HCT116 (cell line): ENCODE data around the gene RPS27L. TPM values are rescaled to one million over a fixed set of nuclear protein-coding genes. Genes with fewer than 3 reads are reported as not detected.

Source experiments
- ATAC-seq: fragments of 200-7000 bp; cut with Tn5 transposase; 2 replicates; pipeline ENCODE4 v1.9.1; 2020; ENCODE audit warnings: mild to moderate bottlenecking, moderate library complexity
- BruUV-seq: library from RNA; stranded (reverse); fragments of 400-500 nt; replicated peaks from 2 replicates; lab custom pipeline; 2021; lab: Mats Ljungman, UMichigan
- CTCF ChIA-PET: fragments of 300-600 bp; sonication (Branson Sonifier 250); formaldehyde crosslinking; loops from one replicate; lab custom pipeline; 2021; ENCODE audit warnings: antibody characterized with exemption; lab: Charles Lee
- POLR2A ChIA-PET: fragments of 300-600, 350-600 bp; sonication (Branson Sonifier 250); formaldehyde crosslinking; loops from one replicate; lab custom pipeline; 2021; ENCODE audit warnings: antibody characterized with exemption; lab: Charles Lee
- RAD21 ChIA-PET, 2 experiments: fragments of 300-600 bp; sonication (Branson Sonifier 250); formaldehyde crosslinking; loops; one replicate each; lab custom pipeline; 2023; ENCODE audit warnings: low total read pairs in 2 of 2; ENCODE audit not compliant: uncharacterized antibody in 2 of 2, unreplicated experiment in 2 of 2, low non-redundant PET in 1 of 2; lab: Charles Lee
- DNase-seq: peaks from one replicate; pipeline ENCODE4 v3.0.0-alpha.2; 2010; ENCODE audit warnings: low read depth, low spot score
- H2AFZ ChIP-seq: fragments of 200-600 bp; shearing (Covaris generic), sonication (generic); 2 replicates; pipeline ENCODE4 v1.6.1; 2017; ENCODE audit warnings: low read depth, mixed run types, mixed read lengths, antibody characterized with exemption, low read length; ENCODE audit not compliant: poor library complexity, severe bottlenecking
- H3K27ac ChIP-seq: 2 replicates; pipeline ENCODE4 v1.5.1; 2012; ENCODE audit warnings: low read depth, low read length
- H3K27me3 ChIP-seq: fragments of 200-600 bp; sonication (generic); 2 replicates; pipeline ENCODE4 v1.6.1; 2016; ENCODE audit warnings: mixed run types, low read length, mixed read lengths; ENCODE audit not compliant: insufficient read depth
- H3K36me3 ChIP-seq, 2 experiments: fragments of 200-500 bp in 1 of 2; fragments of 200-600 bp in 1 of 2; sonication (Bioruptor generic) in 1 of 2; sonication (generic) in 1 of 2; 2 replicates each; pipeline versions ENCODE4 v1.5.1 to v1.6.1; 2014 to 2016; ENCODE audit warnings: low read length in 2 of 2, inconsistent platforms in 1 of 2, mixed read lengths in 1 of 2, mixed run types in 1 of 2; ENCODE audit not compliant: insufficient read depth in 2 of 2, control insufficient read depth in 1 of 2
- H3K4me1 ChIP-seq, 2 experiments: fragments of 200-600 bp in 1 of 2; sonication (generic) in 1 of 2; 2 replicates each; pipeline versions ENCODE4 v1.5.1 to v1.6.1; 2012 to 2017; ENCODE audit warnings: low read length in 2 of 2, inconsistent platforms in 1 of 2, mild to moderate bottlenecking in 1 of 2, mixed read lengths in 1 of 2, mixed run types in 1 of 2, moderate library complexity in 1 of 2; ENCODE audit not compliant: insufficient read depth in 2 of 2, control insufficient read depth in 1 of 2
- H3K4me2 ChIP-seq: fragments of 200-600 bp; sonication (generic); 2 replicates; pipeline ENCODE4 v1.6.1; 2017; ENCODE audit warnings: mixed run types, low read length, mixed read lengths
- H3K4me3 ChIP-seq, 2 experiments: fragments of 200-600 bp in 1 of 2; sonication (generic) in 1 of 2; replicated peaks in 1 of 2; 2 replicates each; pipeline ENCODE4 v1.5.1; 2011 to 2016; ENCODE audit warnings: low read length in 2 of 2, control low read depth in 1 of 2, low read depth in 1 of 2, mild to moderate bottlenecking in 1 of 2, mixed read lengths in 1 of 2, mixed run types in 1 of 2
- H3K79me2 ChIP-seq: fragments of 200-600 bp; sonication (generic); 2 replicates; pipeline ENCODE4 v1.6.1; 2017; ENCODE audit warnings: mild to moderate bottlenecking, mixed run types, low read length, moderate library complexity, mixed read lengths; ENCODE audit not compliant: insufficient read depth
- H3K9ac ChIP-seq: fragments of 200-600 bp; sonication (generic); 2 replicates; pipeline ENCODE4 v1.6.1; 2016; ENCODE audit warnings: low read length, mixed read lengths
- H3K9me2 ChIP-seq: fragments of 200-600 bp; sonication (generic), shearing (Covaris generic); 2 replicates; pipeline ENCODE4 v1.6.1; 2017; ENCODE audit warnings: mixed run types, mild to moderate bottlenecking, moderate library complexity; ENCODE audit not compliant: insufficient read depth
- H3K9me3 ChIP-seq, 2 experiments: fragments of 200-500 bp in 1 of 2; fragments of 200-600 bp in 1 of 2; sonication (Bioruptor generic) in 1 of 2; sonication (generic) in 1 of 2; 2 replicates each; pipeline ENCODE4 v1.6.1; 2014 to 2017; ENCODE audit warnings: low read length in 2 of 2, mixed read lengths in 2 of 2, inconsistent platforms in 1 of 2, low read depth in 1 of 2, mild to moderate bottlenecking in 1 of 2, mixed run types in 1 of 2, moderate library complexity in 1 of 2; ENCODE audit not compliant: control insufficient read depth in 1 of 2, insufficient read depth in 1 of 2
- H4K20me1 ChIP-seq: fragments of 200-600 bp; sonication (generic), shearing (Covaris generic); 2 replicates; pipeline ENCODE4 v1.6.1; 2017; ENCODE audit warnings: mixed run types, mild to moderate bottlenecking, moderate library complexity; ENCODE audit not compliant: insufficient read depth
- CTCF ChIP-seq, 3 experiments: fragments of 200-600 bp in 1 of 3; sonication (generic) in 1 of 3; IDR thresholded peaks in 2 of 3; conservative IDR thresholded peaks in 1 of 3; 2 replicates each; pipeline ENCODE4 v1.5.1; 2012 to 2017; ENCODE audit warnings: low read depth in 2 of 3, low read length in 2 of 3, antibody characterized with exemption in 1 of 3, borderline replicate concordance in 1 of 3, control low read depth in 1 of 3, mild to moderate bottlenecking in 1 of 3, mixed read lengths in 1 of 3, mixed run types in 1 of 3, moderate library complexity in 1 of 3; ENCODE audit not compliant: insufficient read depth in 1 of 3
- EZH2 ChIP-seq: fragments of 200-600 bp; sonication (generic); IDR thresholded peaks from 2 replicates; pipeline ENCODE4 v1.6.1; 2017; ENCODE audit warnings: antibody characterized with exemption, mixed run types
- intact Hi-C: fragments of 100-400 bp; cut with micrococcal nuclease; formaldehyde crosslinking; loops from 2 replicates; pipeline ENCODE4 v1.10.0; 2022
- total RNA-seq: library from RNA; stranded (reverse); gene quantifications from one replicate; pipeline ENCODE4 v1.2.1, GENCODE V29; 2021; ENCODE audit not compliant: unreplicated experiment

RPS27L gene
- total RNA-seq, 1 experiment from 2014 or later: 139 TPM

- POLR2A ChIA-PET: no interaction called here
- peak overlapping the region; percentile 59 for H3K27ac ChIP-seq
Observed at GRCh38 chr15:63122002-63122875, 35.0 kb downstream of the RPS27L start.

More at GRCh38 chr15:63122002-63122875, 35.0 kb downstream of the RPS27L start:
- Histone ChIP-seq H4K20me1 (no peaks in the 10 kb centered on the region), H3K9me3 (peaks cover 6 to 10% of the 10 kb centered on the region in 2 experiments; a peak in 3 of 4 replicates), H3K27me3 (no peaks in the 10 kb centered on the region), H3K36me3 (0 out of 4 replicates have a peak, but pooled peaks cover 0 to 2% of the 10 kb centered on the region in 2 experiments), H3K9ac (peak overlapping the region; percentile 60), H3K4me3 (peak overlapping the region; percentile 60 to 76), H2AFZ (peak overlapping the region; percentile 55), H3K4me1 (peaks cover 0 to 10% of the 10 kb centered on the region in 2 experiments; a peak in 3 of 4 replicates), H3K79me2 (no peaks in the 10 kb centered on the region), H3K9me2 (no peaks in the 10 kb centered on the region), H3K4me2 (peak overlapping the region; percentile 82)
- DNase-seq (peak; percentile 44), ATAC-seq (peak; percentile 94)
- no peak for TF ChIP-seq EZH2
- TF ChIP-seq CTCF (IDR thresholded peaks at IDR 0.05 in 2 of 3, conservative IDR thresholded peaks at IDR 0.05 in 1 of 3; ENCODE audit: borderline replicate concordance in 1 of 3, insufficient read depth in 1 of 3, low read depth in 2 of 3, low read length in 2 of 3): peak in 1 of 3 experiments; percentile 14; a peak in 1 of 6 replicates
- ChIA-PET CTCF (no interaction called here), RAD21 (no interaction called here)
- intact Hi-C loops: loop anchor here (2.0 kb wide), 1 partner anchor 281 kb away; no protein-coding TSS in a partner anchor
- no TSS peak for BruUV-seq
